HepG2 (cell line): ENCODE results near the gene CTSA.

ENCODE experiments used
- BRCA1 ChIP-seq: sonication (generic); formaldehyde crosslinking; IDR thresholded peaks from 2 replicates; pipeline ENCODE4 v1.4.0; 2020; ENCODE audit warnings: missing genetic modification reagents
- EP300 ChIP-seq, 3 experiments: sonication (generic) in 1 of 3; formaldehyde crosslinking in 1 of 3; IDR thresholded peaks; 2 replicates each; pipeline versions ENCODE4 v1.5.1 to v1.6.1; 2011 to 2020; ENCODE audit warnings: low read depth in 2 of 3, low read length in 2 of 3, borderline replicate concordance in 1 of 3, improper control_type of control experiment in 1 of 3, mild to moderate bottlenecking in 1 of 3, missing genetic modification reagents in 1 of 3, moderate library complexity in 1 of 3
- EZH2 ChIP-seq: conservative IDR thresholded peaks from 2 replicates; pipeline ENCODE4 v1.6.1; 2012; ENCODE audit warnings: mild to moderate bottlenecking, low read depth, low read length, moderate library complexity
- GABPA ChIP-seq, 2 experiments: IDR thresholded peaks; 2 replicates each; pipeline ENCODE4 v1.6.1; 2011 to 2016; ENCODE audit warnings: low read depth in 2 of 2, low read length in 1 of 2, missing biosample characterization in 1 of 2, missing genetic modification characterization in 1 of 2
- GZF1 ChIP-seq: sonication (generic); formaldehyde crosslinking; IDR thresholded peaks from 2 replicates; pipeline ENCODE4 v1.5.1; 2020; ENCODE audit warnings: mild to moderate bottlenecking, missing genetic modification reagents
- NFKB2 ChIP-seq: sonication (generic); formaldehyde crosslinking; IDR thresholded peaks from 2 replicates; pipeline ENCODE4 v1.4.0; 2020; ENCODE audit warnings: missing genetic modification reagents, borderline replicate concordance
- NFRKB ChIP-seq: fragments of 450-650 bp; IDR thresholded peaks from 2 replicates; pipeline ENCODE4 v1.6.1; 2017
- ONECUT2 ChIP-seq: sonication (generic); formaldehyde crosslinking; IDR thresholded peaks from 2 replicates; pipeline ENCODE4 v1.4.0; 2020; ENCODE audit warnings: missing genetic modification reagents
- TFAP4 ChIP-seq: sonication (generic); IDR thresholded peaks from 2 replicates; pipeline ENCODE4 v1.6.1; 2016; ENCODE audit warnings: low read depth, borderline replicate concordance
- ZFP91 ChIP-seq: sonication (generic); formaldehyde crosslinking; IDR thresholded peaks from 2 replicates; pipeline ENCODE4 v1.9.0; 2022; ENCODE audit warnings: missing genetic modification reagents, mild to moderate bottlenecking, borderline replicate concordance
- ZZZ3 ChIP-seq: sonication (generic); formaldehyde crosslinking; IDR thresholded peaks from 2 replicates; pipeline ENCODE4 v1.4.0; 2020; ENCODE audit warnings: missing genetic modification reagents, mild to moderate bottlenecking, borderline replicate concordance

GRCh38 chr20:45913116-45913515 is 22.0 kb downstream of the CTSA start:
- TF ChIP-seq NFKB2: no peak
- no peak for TF ChIP-seq EZH2
- TF ChIP-seq ONECUT2: no peak
- TF ChIP-seq EP300 (IDR thresholded peaks at IDR 0.05; ENCODE audit: low read depth in 2 of 2, low read length in 2 of 2): no peak
- no peak for TF ChIP-seq EP300 (CRISPR knock-in tag; IDR thresholded peaks at IDR 0.05; ENCODE audit: borderline replicate concordance)
- no peak for TF ChIP-seq GZF1 (CRISPR knock-in tag)
- TF ChIP-seq ZFP91 (CRISPR knock-in tag): no peak
- no peak for TF ChIP-seq GABPA (IDR thresholded peaks at IDR 0.05; ENCODE audit: low read depth, low read length)
- no peak for TF ChIP-seq GABPA (CRISPR knock-in tag; IDR thresholded peaks at IDR 0.05; ENCODE audit: low read depth)
- no peak for TF ChIP-seq TFAP4
- no peak for TF ChIP-seq NFRKB
- no peak for TF ChIP-seq ZZZ3 (CRISPR knock-in tag)
- TF ChIP-seq BRCA1 (CRISPR knock-in tag): no peak
